K562 (cell line): Measurements from ENCODE around the gene TICRR. TPM values are rescaled to one million over a fixed set of nuclear protein-coding genes. Genes with fewer than 3 reads are reported as not detected.

Experiments
- ATAC-seq: fragments of 200-7000 bp; cut with Tn5 transposase; 3 replicates; pipeline ENCODE4 v1.9.1; 2020; ENCODE audit warnings: moderate library complexity
- BruUV-seq: library from RNA; stranded (reverse); fragments of 400-500 nt; replicated peaks from 2 replicates; lab custom pipeline; 2021; lab: Mats Ljungman, UMichigan
- CTCF ChIA-PET: fragments of 300-600 bp; formaldehyde crosslinking; extraction: SDS; loops from one replicate; lab custom pipeline; 2021; ENCODE audit warnings: low intra/inter-chr PET ratio; lab: Yijun Ruan, JAX
- POLR2A ChIA-PET: fragments of 300-600, 350-650 bp; sonication (Branson Sonifier 250); formaldehyde crosslinking; extraction: SDS; loops from one replicate; lab custom pipeline; 2021; ENCODE audit warnings: antibody characterized with exemption, inconsistent platforms; lab: Yijun Ruan, JAX
- DNase-seq, 4 experiments: peaks; one replicate each; pipeline versions ENCODE4 v3.0.0 to v3.0.0-alpha.2; 2011 to 2018; ENCODE audit warnings: low spot score in 3 of 4, mixed read lengths in 3 of 4; ENCODE audit errors: extremely low read depth in 1 of 4
- FAIRE-seq: peaks from 2 replicates; lab custom pipeline; 2011; peaks lifted over from hg19 to GRCh38; lab: Jason Lieb, UNC
- H2AFZ ChIP-seq: 2 replicates; pipeline ENCODE4 v1.6.0; 2011; ENCODE audit warnings: low read depth, low read length, control low read depth, inconsistent platforms
- H3K27ac ChIP-seq: fragments of 200-600 bp; 3 replicates; pipeline ENCODE4 v1.8.0; 2011; ENCODE audit warnings: low read depth, mild to moderate bottlenecking, control low read depth, inconsistent platforms, low read length, moderate library complexity, mixed read lengths; ENCODE audit errors: extremely low read depth
- H3K27me3 ChIP-seq, 2 experiments: fragments of 300-600 bp in 1 of 2; 2 replicates in 1 of 2; 3 replicates in 1 of 2; pipeline versions ENCODE4 v1.6.0 to v1.8.0; 2011; ENCODE audit warnings: inconsistent platforms in 2 of 2, low read length in 2 of 2, mild to moderate bottlenecking in 1 of 2, mixed read lengths in 1 of 2, moderate library complexity in 1 of 2; ENCODE audit not compliant: control insufficient read depth in 2 of 2, insufficient read depth in 2 of 2
- H3K36me3 ChIP-seq: fragments of 300-600 bp; 3 replicates; pipeline ENCODE4 v1.8.0; 2011; ENCODE audit warnings: mild to moderate bottlenecking, low read length, inconsistent platforms; ENCODE audit not compliant: control insufficient read depth, insufficient read depth
- H3K4me1 ChIP-seq, 2 experiments: fragments of 200-600 bp in 1 of 2; replicated peaks in 1 of 2; 2 replicates in 1 of 2; 3 replicates in 1 of 2; pipeline versions ENCODE4 v1.5.1 to v1.8.0; 2011; ENCODE audit warnings: inconsistent platforms in 2 of 2, low read length in 2 of 2, mild to moderate bottlenecking in 1 of 2, mixed read lengths in 1 of 2, moderate library complexity in 1 of 2; ENCODE audit not compliant: control insufficient read depth in 2 of 2, insufficient read depth in 2 of 2
- H3K4me2 ChIP-seq: 2 replicates; pipeline ENCODE4 v1.6.1; 2011; ENCODE audit warnings: low read length, control low read depth, inconsistent platforms, mixed read lengths; ENCODE audit not compliant: insufficient read depth
- H3K4me3 ChIP-seq: fragments of 200-600 bp; sonication (generic), shearing (Covaris generic); 2 replicates; pipeline ENCODE4 v1.5.1; 2016; ENCODE audit warnings: control low read depth, inconsistent platforms
- H3K79me2 ChIP-seq: fragments of 200-600 bp; 3 replicates; pipeline ENCODE4 v1.8.0; 2011; ENCODE audit warnings: low read length, inconsistent platforms; ENCODE audit not compliant: control insufficient read depth, insufficient read depth
- H3K9ac ChIP-seq, 2 experiments: 2 replicates each; pipeline versions ENCODE4 v1.6.0 to v1.6.1; 2011; ENCODE audit warnings: low read depth in 2 of 2, low read length in 2 of 2, control low read depth in 1 of 2, inconsistent platforms in 1 of 2, mild to moderate bottlenecking in 1 of 2, mixed read lengths in 1 of 2; ENCODE audit not compliant: insufficient read depth in 1 of 2
- H3K9me1 ChIP-seq: one replicate; pipeline ENCODE4 v1.6.0; 2011; ENCODE audit warnings: inconsistent platforms, mild to moderate bottlenecking, low read length, moderate library complexity; ENCODE audit not compliant: control insufficient read depth, insufficient read depth
- H3K9me3 ChIP-seq: replicated peaks from 2 replicates; pipeline ENCODE4 v1.5.1; 2011; ENCODE audit warnings: low read depth, low read length, inconsistent platforms; ENCODE audit not compliant: control insufficient read depth, insufficient read depth
- H4K20me1 ChIP-seq: replicated peaks from 2 replicates; pipeline ENCODE4 v1.6.1; 2011; ENCODE audit warnings: low read length, inconsistent platforms, mixed read lengths; ENCODE audit not compliant: control insufficient read depth, insufficient read depth
- AFF4 ChIP-seq: sonication (generic); formaldehyde crosslinking; IDR thresholded peaks from 2 replicates; pipeline ENCODE4 v1.8.0; 2023; ENCODE audit warnings: mild to moderate bottlenecking, missing genetic modification reagents
- CHD1 ChIP-seq: fragments of 200-600 bp; sonication (generic); IDR thresholded peaks from one replicate; pipeline ENCODE4 v1.6.1; 2012; ENCODE audit warnings: mild to moderate bottlenecking, moderate library complexity, low read length, inconsistent platforms
- FOXM1 ChIP-seq, 2 experiments: fragments of 450-650 bp in 1 of 2; sonication (generic) in 1 of 2; formaldehyde crosslinking in 1 of 2; IDR thresholded peaks; 2 replicates each; pipeline versions ENCODE4 v1.6.1 to v1.9.0; 2017 to 2022; ENCODE audit warnings: low read depth in 2 of 2, mild to moderate bottlenecking in 2 of 2, missing genetic modification reagents in 1 of 2, moderate library complexity in 1 of 2
- HES1 ChIP-seq: fragments of 450-650 bp; IDR thresholded peaks from 2 replicates; pipeline ENCODE4 v1.6.1; 2016; ENCODE audit warnings: low read depth, mild to moderate bottlenecking, moderate library complexity
- HLTF ChIP-seq: fragments of 450-650 bp; IDR thresholded peaks from 2 replicates; pipeline ENCODE4 v1.6.1; 2016
- MCM2 ChIP-seq: fragments of 450-650 bp; IDR thresholded peaks from 2 replicates; pipeline ENCODE4 v1.6.1; 2017; ENCODE audit warnings: low read depth, mild to moderate bottlenecking
- NFRKB ChIP-seq: fragments of 450-650 bp; IDR thresholded peaks from 2 replicates; pipeline ENCODE4 v1.6.1; 2016; ENCODE audit warnings: low read depth
- SP2 ChIP-seq: IDR thresholded peaks from 2 replicates; pipeline ENCODE4 v1.6.1; 2011; ENCODE audit warnings: mild to moderate bottlenecking, low read depth, low read length, moderate library complexity; ENCODE audit not compliant: poor library complexity, severe bottlenecking; ENCODE audit errors: extremely low read depth
- ZFP36 ChIP-seq: fragments of 150-350 bp; IDR thresholded peaks from 2 replicates; pipeline ENCODE4 v1.6.1; 2018; ENCODE audit warnings: low read length, low read depth; ENCODE audit not compliant: partially characterized antibody
- WGBS: fragments of 100-300 bp; shearing (Covaris generic); methylation state at CpG from one replicate; pipeline ENCODE4 v1.1.6; 2016; ENCODE audit warnings: low coverage, mixed read lengths; ENCODE audit not compliant: insufficient coverage; ENCODE audit errors: missing lambda C conversion rate; 5-methylcytosine and 5-hydroxymethylcytosine counted together
- in situ Hi-C: fragments of 300-500 bp; cut with MboI; formaldehyde crosslinking; loops from 4 replicates; pipeline ENCODE4 v1.15.0; 2018; ENCODE audit warnings: inconsistent platforms, mixed read lengths
- intact Hi-C: fragments of 100-400 bp; cut with micrococcal nuclease; formaldehyde crosslinking; loops from 2 replicates; pipeline ENCODE4 v1.14.2; 2022
- polyA plus RNA-seq, 8 experiments: library from polyadenylated mRNA; depleted of rRNA in 4 of 8; stranded (reverse) in 5 of 8; unstranded in 3 of 8; fragments of >200 nt; fragmentation: Nextera tagmentation in 2 of 8; fragmentation: Illumina TruSeq in 1 of 8; extraction: Ambion mirVana in 2 of 8; extraction: Trizol in 1 of 8; gene quantifications; 2 replicates each; pipeline versions ENCODE4 v1.2.1 to v1.2.3, GENCODE V29; 2011 to 2014; ENCODE audit warnings: inconsistent platforms in 1 of 8, missing spikeins in 1 of 8
- total RNA-seq, 7 experiments: library from RNA; depleted of rRNA in 6 of 7; stranded (reverse); fragments of >200 nt in 6 of 7; fragmentation: Illumina TruSeq in 2 of 7; extraction: Trizol in 2 of 7; gene quantifications; 2 replicates each; pipeline versions ENCODE4 v1.2.1 to v1.2.3, GENCODE V29; 2011 to 2021; ENCODE audit warnings: low replicate concordance in 1 of 7
- TF ChIP-seq, protein P1 (sequence below): sonication (generic); formaldehyde crosslinking; IDR thresholded peaks from 2 replicates; pipeline ENCODE4 v1.8.1; 2023; ENCODE audit warnings: mild to moderate bottlenecking, missing genetic modification reagents, moderate library complexity

TICRR gene
- total and polyA plus RNA-seq, 9 of the 15 experiments (the other 6 are each of a cell fraction or from before 2014, with no cell fraction given), result 0.84 to 22.9 (median 13.7) TPM

GRCh38 chr15:89647191-89647851 is 72.1 kb downstream of the TICRR start (continued):
- TF ChIP-seq, protein P1, sequence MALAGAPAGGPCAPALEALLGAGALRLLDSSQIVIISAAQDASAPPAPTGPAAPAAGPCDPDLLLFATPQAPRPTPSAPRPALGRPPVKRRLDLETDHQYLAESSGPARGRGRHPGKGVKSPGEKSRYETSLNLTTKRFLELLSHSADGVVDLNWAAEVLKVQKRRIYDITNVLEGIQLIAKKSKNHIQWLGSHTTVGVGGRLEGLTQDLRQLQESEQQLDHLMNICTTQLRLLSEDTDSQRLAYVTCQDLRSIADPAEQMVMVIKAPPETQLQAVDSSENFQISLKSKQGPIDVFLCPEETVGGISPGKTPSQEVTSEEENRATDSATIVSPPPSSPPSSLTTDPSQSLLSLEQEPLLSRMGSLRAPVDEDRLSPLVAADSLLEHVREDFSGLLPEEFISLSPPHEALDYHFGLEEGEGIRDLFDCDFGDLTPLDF (CRISPR knock-in tag), result no peak
- TF ChIP-seq FOXM1 (IDR thresholded peaks at IDR 0.05; ENCODE audit: low read depth) (no peak), FOXM1 (CRISPR knock-in tag; IDR thresholded peaks at IDR 0.05; ENCODE audit: low read depth) (no peak)

- 66% methylated on average over 15 of the region's 102 CpGs for WGBS
- no peaks in the 10 kb centered on the region for H3K79me2 ChIP-seq
- H3K36me3 ChIP-seq, result no peaks in the 10 kb centered on the region
- no peak for DNase-seq
- no peak for ATAC-seq
- no peak for TF ChIP-seq ZFP36
- TF ChIP-seq SP2, result no peak
- no peak for TF ChIP-seq NFRKB
- TF ChIP-seq HLTF, result no peak
- TF ChIP-seq CHD1, result no peak
- TF ChIP-seq MCM2, result no peak
- no peak for TF ChIP-seq HES1
- TF ChIP-seq AFF4 (CRISPR knock-in tag), result no peak
- no peaks in the 10 kb centered on the region for H4K20me1 ChIP-seq
- intact Hi-C loops, result no loop called here
- no peak overlapping the region for H3K4me2 ChIP-seq
- FAIRE-seq, result no peak
- CTCF ChIA-PET, result interaction anchor here (1.4 kb wide), 1 partner anchor 227 kb away, joined by 3 read pairs; no protein-coding TSS in a partner anchor
- no TSS peak for BruUV-seq
- no peak overlapping the region for H2AFZ ChIP-seq
- in situ Hi-C loops, result no loop called here
- no peak overlapping the region for H3K27ac ChIP-seq
- peaks cover 0 to 10% of the 10 kb centered on the region in 2 experiments; a peak in 1 of 5 replicates for H3K27me3 ChIP-seq
- H3K9ac ChIP-seq, result no peak overlapping the region
- POLR2A ChIA-PET, result no interaction called here
- H3K9me3 ChIP-seq, result no peaks in the 10 kb centered on the region
- H3K4me3 ChIP-seq, result no peak overlapping the region
- H3K4me1 ChIP-seq, result peaks cover 0 to 19% of the 10 kb centered on the region in 2 experiments; a peak in 2 of 5 replicates
- H3K9me1 ChIP-seq, result no peaks in the 10 kb centered on the region
Observed at GRCh38 chr15:89648106-89649012, 73.1 kb downstream of the TICRR start.
